Neural cell (in vitro differentiated cells): ENCODE measurements around the gene CYTH3. TPM values are rescaled to one million over a fixed set of nuclear protein-coding genes. Genes with fewer than 3 reads are reported as not detected.

Source experiments
- H2AFZ ChIP-seq: fragments of 200-600, 300-800 bp; sonication (generic), shearing (Covaris generic); 2 replicates; pipeline ENCODE4 v1.6.0; 2014; ENCODE audit warnings: low read depth, mild to moderate bottlenecking, antibody characterized with exemption, low read length, moderate library complexity
- H3F3A ChIP-seq: fragments of 200-600 bp; shearing (Covaris generic); 2 replicates; pipeline ENCODE4 v1.6.1; 2016; ENCODE audit warnings: mild to moderate bottlenecking, moderate library complexity, mixed read lengths, antibody characterized with exemption, low read length; ENCODE audit not compliant: insufficient read depth, poor library complexity, severe bottlenecking
- H3K27ac ChIP-seq: fragments of 200-600, 300-800 bp; sonication (generic), shearing (Covaris generic); 2 replicates; pipeline ENCODE4 v1.5.1; 2014; ENCODE audit warnings: mild to moderate bottlenecking, low read length, moderate library complexity
- H3K27me3 ChIP-seq: fragments of 300-800, 200-600 bp; sonication (generic), shearing (Covaris generic); 2 replicates; pipeline ENCODE4 v1.6.0; 2014; ENCODE audit warnings: mild to moderate bottlenecking, low read depth, low read length, moderate library complexity; ENCODE audit not compliant: insufficient read depth
- H3K36me3 ChIP-seq: fragments of 300-800, 200-600 bp; sonication (generic), shearing (Covaris generic); 2 replicates; pipeline ENCODE4 v1.5.1; 2014; ENCODE audit warnings: mild to moderate bottlenecking, antibody characterized with exemption, low read length, moderate library complexity; ENCODE audit not compliant: insufficient read depth
- H3K4me2 ChIP-seq: fragments of 300-800, 200-600 bp; sonication (generic), shearing (Covaris generic); 2 replicates; pipeline ENCODE4 v1.6.0; 2014; ENCODE audit warnings: mild to moderate bottlenecking, low read length
- H3K4me3 ChIP-seq: fragments of 300-800, 200-600 bp; sonication (generic), shearing (Covaris generic); 2 replicates; pipeline ENCODE4 v1.5.1; 2014; ENCODE audit warnings: mild to moderate bottlenecking, low read length, moderate library complexity
- H3K79me2 ChIP-seq: fragments of 200-600 bp; shearing (Covaris generic); replicated peaks from 2 replicates; pipeline ENCODE4 v1.6.0; 2014; ENCODE audit warnings: mild to moderate bottlenecking, low read length, moderate library complexity; ENCODE audit not compliant: insufficient read depth
- H3K9ac ChIP-seq: fragments of 300-800, 200-600 bp; sonication (generic), shearing (Covaris generic); 2 replicates; pipeline ENCODE4 v1.6.1; 2016; ENCODE audit warnings: mild to moderate bottlenecking, low read length, mixed read lengths
- H3K9me2 ChIP-seq: fragments of 200-600 bp; shearing (Covaris generic); 2 replicates; pipeline ENCODE4 v1.6.1; 2016; ENCODE audit warnings: mild to moderate bottlenecking, low read length, mixed read lengths; ENCODE audit not compliant: insufficient read depth
- H3K9me3 ChIP-seq: fragments of 200-600, 300-800 bp; sonication (generic), shearing (Covaris generic); 2 replicates; pipeline ENCODE4 v1.6.1; 2016; ENCODE audit warnings: mild to moderate bottlenecking, mixed run types, low read length, moderate library complexity, mixed read lengths
- H4K20me1 ChIP-seq: fragments of 200-600 bp; shearing (Covaris generic); 2 replicates; pipeline ENCODE4 v1.6.1; 2016; ENCODE audit warnings: mild to moderate bottlenecking, mixed run types; ENCODE audit not compliant: insufficient read depth
- CTCF ChIP-seq: fragments of 450-650 bp; IDR thresholded peaks from 2 replicates; pipeline ENCODE4 v1.5.1; 2014; ENCODE audit warnings: antibody characterized with exemption, mild to moderate bottlenecking, moderate library complexity; ENCODE audit not compliant: poor library complexity, severe bottlenecking
- EP300 ChIP-seq: fragments of 450-650 bp; conservative IDR thresholded peaks from 2 replicates; pipeline ENCODE4 v1.6.1; 2014; ENCODE audit warnings: antibody characterized with exemption, mild to moderate bottlenecking, moderate library complexity; ENCODE audit not compliant: poor library complexity, severe bottlenecking
- EZH2 ChIP-seq: fragments of 200-600, 300-800 bp; shearing (Covaris generic), sonication (generic); IDR thresholded peaks from 2 replicates; pipeline ENCODE4 v1.6.1; 2014; ENCODE audit warnings: antibody characterized with exemption, low read length, borderline replicate concordance, mild to moderate bottlenecking; ENCODE audit not compliant: insufficient read depth, poor library complexity, severe bottlenecking
- MXI1 ChIP-seq: fragments of 450-650 bp; conservative IDR thresholded peaks from 2 replicates; pipeline ENCODE4 v1.6.1; 2014; ENCODE audit warnings: antibody characterized with exemption, mild to moderate bottlenecking; ENCODE audit not compliant: poor library complexity, severe bottlenecking
- POLR2AphosphoS5 ChIP-seq: IDR thresholded peaks from 2 replicates; pipeline ENCODE4 v1.6.1; 2012
- RAD21 ChIP-seq: fragments of 450-650 bp; conservative IDR thresholded peaks from 2 replicates; pipeline ENCODE4 v1.6.1; 2014; ENCODE audit warnings: antibody characterized with exemption, mild to moderate bottlenecking, moderate library complexity
- SMC3 ChIP-seq: fragments of 450-650 bp; conservative IDR thresholded peaks from 2 replicates; pipeline ENCODE4 v1.6.1; 2014; ENCODE audit warnings: antibody characterized with exemption, mild to moderate bottlenecking, moderate library complexity; ENCODE audit not compliant: poor library complexity
- TAF1 ChIP-seq: IDR thresholded peaks from 2 replicates; pipeline ENCODE4 v1.6.1; 2012; ENCODE audit warnings: low read depth
- polyA plus RNA-seq: library from polyadenylated mRNA; depleted of rRNA; stranded (reverse); fragments of >200 nt; gene quantifications from 2 replicates; pipeline ENCODE4 v1.2.3, GENCODE V29; 2014
- TF ChIP-seq, protein P1 (sequence below): IDR thresholded peaks from 2 replicates; pipeline ENCODE4 v1.6.1; 2012; ENCODE audit warnings: borderline replicate concordance

Gene CYTH3
- polyA plus RNA-seq, 1 donor from 2014 or later, result 33.9 TPM

GRCh38 chr7:6248581-6248980 is 23.8 kb downstream of the CYTH3 start:
- Histone ChIP-seq H3K9me2 (no peaks in the 10 kb centered on the region), H3K36me3 (no peaks in the 10 kb centered on the region), H2AFZ (no peak overlapping the region), H3K27ac (no peak overlapping the region), H4K20me1 (no peaks in the 10 kb centered on the region), H3F3A (no peaks in the 10 kb centered on the region), H3K9ac (no peak overlapping the region), H3K79me2 (no peaks in the 10 kb centered on the region), H3K4me2 (no peak overlapping the region), H3K4me3 (no peak overlapping the region), H3K9me3 (no peaks in the 10 kb centered on the region), H3K27me3 (no peaks in the 10 kb centered on the region)
- no peak for TF ChIP-seq RAD21
- TF ChIP-seq CTCF, result no peak
- TF ChIP-seq EP300, result no peak
- TF ChIP-seq POLR2AphosphoS5, result no peak
- no peak for TF ChIP-seq MXI1
- TF ChIP-seq TAF1, result no peak
- TF ChIP-seq SMC3, result no peak
- TF ChIP-seq EZH2, result no peak
- TF ChIP-seq, protein P1, sequence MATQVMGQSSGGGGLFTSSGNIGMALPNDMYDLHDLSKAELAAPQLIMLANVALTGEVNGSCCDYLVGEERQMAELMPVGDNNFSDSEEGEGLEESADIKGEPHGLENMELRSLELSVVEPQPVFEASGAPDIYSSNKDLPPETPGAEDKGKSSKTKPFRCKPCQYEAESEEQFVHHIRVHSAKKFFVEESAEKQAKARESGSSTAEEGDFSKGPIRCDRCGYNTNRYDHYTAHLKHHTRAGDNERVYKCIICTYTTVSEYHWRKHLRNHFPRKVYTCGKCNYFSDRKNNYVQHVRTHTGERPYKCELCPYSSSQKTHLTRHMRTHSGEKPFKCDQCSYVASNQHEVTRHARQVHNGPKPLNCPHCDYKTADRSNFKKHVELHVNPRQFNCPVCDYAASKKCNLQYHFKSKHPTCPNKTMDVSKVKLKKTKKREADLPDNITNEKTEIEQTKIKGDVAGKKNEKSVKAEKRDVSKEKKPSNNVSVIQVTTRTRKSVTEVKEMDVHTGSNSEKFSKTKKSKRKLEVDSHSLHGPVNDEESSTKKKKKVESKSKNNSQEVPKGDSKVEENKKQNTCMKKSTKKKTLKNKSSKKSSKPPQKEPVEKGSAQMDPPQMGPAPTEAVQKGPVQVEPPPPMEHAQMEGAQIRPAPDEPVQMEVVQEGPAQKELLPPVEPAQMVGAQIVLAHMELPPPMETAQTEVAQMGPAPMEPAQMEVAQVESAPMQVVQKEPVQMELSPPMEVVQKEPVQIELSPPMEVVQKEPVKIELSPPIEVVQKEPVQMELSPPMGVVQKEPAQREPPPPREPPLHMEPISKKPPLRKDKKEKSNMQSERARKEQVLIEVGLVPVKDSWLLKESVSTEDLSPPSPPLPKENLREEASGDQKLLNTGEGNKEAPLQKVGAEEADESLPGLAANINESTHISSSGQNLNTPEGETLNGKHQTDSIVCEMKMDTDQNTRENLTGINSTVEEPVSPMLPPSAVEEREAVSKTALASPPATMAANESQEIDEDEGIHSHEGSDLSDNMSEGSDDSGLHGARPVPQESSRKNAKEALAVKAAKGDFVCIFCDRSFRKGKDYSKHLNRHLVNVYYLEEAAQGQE, result no peak

- Histone ChIP-seq H3K4me2 (no peak overlapping the region), H3K4me3 (no peak overlapping the region), H3F3A (no peaks in the 10 kb centered on the region), H3K27ac (no peak overlapping the region), H2AFZ (no peak overlapping the region), H3K9me3 (no peaks in the 10 kb centered on the region), H3K9ac (no peak overlapping the region), H3K27me3 (no peaks in the 10 kb centered on the region), H3K36me3 (no peaks in the 10 kb centered on the region), H3K79me2 (no peaks in the 10 kb centered on the region), H4K20me1 (no peaks in the 10 kb centered on the region), H3K9me2 (no peaks in the 10 kb centered on the region)
- TF ChIP-seq SMC3 (no peak), CTCF (no peak), TAF1 (no peak), POLR2AphosphoS5 (no peak), MXI1 (no peak), EP300 (no peak), RAD21 (no peak), EZH2 (no peak)
- TF ChIP-seq, protein P1, result no peak
Measured at GRCh38 chr7:6246251-6246917, 26.0 kb downstream of the CYTH3 start.
